Measurements from ENCODE around the gene TBCE. TPM values are rescaled to one million over a fixed set of nuclear protein-coding genes. Genes with fewer than 3 reads are reported as not detected.

TBCE gene
- total RNA-seq, 1 experiment from 2014 or later, result 41.0 TPM

DNA sequence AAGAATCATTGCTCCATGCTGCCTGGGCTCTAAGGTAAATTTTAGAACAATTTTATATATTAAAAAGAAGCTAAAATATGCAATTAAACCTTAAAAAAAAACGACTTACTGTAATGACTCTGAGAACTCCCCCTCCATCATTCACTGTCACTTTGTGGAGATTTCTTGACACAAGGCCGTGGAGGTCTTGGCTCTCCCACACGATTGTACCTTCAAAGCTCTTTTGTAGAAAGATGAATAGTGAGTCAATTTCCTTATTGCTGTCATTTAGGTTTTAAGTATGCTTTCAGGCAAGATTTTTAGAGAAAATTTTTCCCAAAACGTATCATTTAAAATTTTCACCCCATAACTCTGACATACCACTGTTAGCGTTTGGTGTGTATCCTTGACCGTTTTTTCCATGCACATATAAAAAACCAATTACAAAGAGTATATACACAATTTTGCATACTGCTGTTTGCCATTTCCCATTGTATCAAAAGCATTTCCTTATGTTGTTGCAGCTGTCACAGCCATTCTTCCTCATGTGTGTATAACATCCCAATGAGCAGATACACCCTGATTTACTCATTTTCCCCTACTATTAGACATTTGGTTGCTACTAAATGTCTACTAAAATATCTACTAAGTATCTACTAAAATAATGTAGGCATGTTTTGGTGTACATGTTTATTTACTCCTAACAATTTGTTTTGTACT, 103.7 kb downstream of the TBCE start:
- Histone ChIP-seq H2AFZ (ENCODE audit: low read length) (no peak overlapping the region), H3K27me3 (ENCODE audit: low read length) (no peaks in the 10 kb centered on the region), H3K79me2 (ENCODE audit: low read length) (no peaks in the 10 kb centered on the region), H3K36me3 (ENCODE audit: low read depth, low read length) (no peaks in the 10 kb centered on the region), H3K4me1 (ENCODE audit: insufficient read depth, low read length) (peaks cover 9% of the 10 kb centered on the region), H3K27ac (ENCODE audit: low read length) (no peak overlapping the region), H3F3A (ENCODE audit: low read length, unreplicated experiment) (no peaks in the 10 kb centered on the region), H3K4me2 (ENCODE audit: low read length) (no peak overlapping the region), H4K20me1 (ENCODE audit: low read length) (no peaks in the 10 kb centered on the region), H3K9me3 (ENCODE audit: low read length) (no peaks in the 10 kb centered on the region), H3K4me3 (ENCODE audit: low read length) (no peak overlapping the region), H3K9me2 (replicated peaks; ENCODE audit: low read length) (no peaks in the 10 kb centered on the region), H3K9ac (ENCODE audit: low read length) (no peak overlapping the region)
- DNase-seq (no peak), ATAC-seq (no peak)
- POLR2A ChIA-PET (ENCODE audit: unreplicated experiment), result no interaction called here
- TF ChIP-seq EZH2phosphoT487 (IDR thresholded peaks at IDR 0.05; ENCODE audit: borderline replicate concordance, low read length) (no peak), EZH2 (IDR thresholded peaks at IDR 0.05; ENCODE audit: low read length, unreplicated experiment) (no peak)
- TF ChIP-seq, protein P1, sequence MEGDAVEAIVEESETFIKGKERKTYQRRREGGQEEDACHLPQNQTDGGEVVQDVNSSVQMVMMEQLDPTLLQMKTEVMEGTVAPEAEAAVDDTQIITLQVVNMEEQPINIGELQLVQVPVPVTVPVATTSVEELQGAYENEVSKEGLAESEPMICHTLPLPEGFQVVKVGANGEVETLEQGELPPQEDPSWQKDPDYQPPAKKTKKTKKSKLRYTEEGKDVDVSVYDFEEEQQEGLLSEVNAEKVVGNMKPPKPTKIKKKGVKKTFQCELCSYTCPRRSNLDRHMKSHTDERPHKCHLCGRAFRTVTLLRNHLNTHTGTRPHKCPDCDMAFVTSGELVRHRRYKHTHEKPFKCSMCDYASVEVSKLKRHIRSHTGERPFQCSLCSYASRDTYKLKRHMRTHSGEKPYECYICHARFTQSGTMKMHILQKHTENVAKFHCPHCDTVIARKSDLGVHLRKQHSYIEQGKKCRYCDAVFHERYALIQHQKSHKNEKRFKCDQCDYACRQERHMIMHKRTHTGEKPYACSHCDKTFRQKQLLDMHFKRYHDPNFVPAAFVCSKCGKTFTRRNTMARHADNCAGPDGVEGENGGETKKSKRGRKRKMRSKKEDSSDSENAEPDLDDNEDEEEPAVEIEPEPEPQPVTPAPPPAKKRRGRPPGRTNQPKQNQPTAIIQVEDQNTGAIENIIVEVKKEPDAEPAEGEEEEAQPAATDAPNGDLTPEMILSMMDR (conservative IDR thresholded peaks at IDR 0.05; ENCODE audit: low read depth, low read length), result no peak
- BruUV-seq (replicated peaks), result no TSS peak
- intact Hi-C loops (cut with micrococcal nuclease), result no loop called here
- CTCF ChIA-PET, result no interaction called here

GRCh38 chr1:235473806-235474205, 106.6 kb downstream of the TBCE start:
- Histone ChIP-seq H3K36me3 (ENCODE audit: low read depth, low read length) (peaks cover 5% of the 10 kb centered on the region; the same call in 1 of the 2 replicates), H3F3A (ENCODE audit: low read length, unreplicated experiment) (no peaks in the 10 kb centered on the region)

GRCh38 chr1:235483090-235483489, 115.9 kb downstream of the TBCE start:
- ChIA-PET CTCF (no interaction called here), POLR2A (ENCODE audit: unreplicated experiment) (no interaction called here)
- Histone ChIP-seq H3K79me2 (ENCODE audit: low read length) (no peaks in the 10 kb centered on the region), H3F3A (ENCODE audit: low read length, unreplicated experiment) (no peaks in the 10 kb centered on the region), H3K4me2 (ENCODE audit: low read length) (no peak overlapping the region), H3K4me3 (ENCODE audit: low read length) (no peak overlapping the region), H3K4me1 (ENCODE audit: insufficient read depth, low read length) (peaks cover 7% of the 10 kb centered on the region; the same call in 1 of the 2 replicates), H3K27me3 (ENCODE audit: low read length) (no peaks in the 10 kb centered on the region), H2AFZ (ENCODE audit: low read length) (no peak overlapping the region), H4K20me1 (ENCODE audit: low read length) (no peaks in the 10 kb centered on the region), H3K36me3 (ENCODE audit: low read depth, low read length) (peaks cover 17% of the 10 kb centered on the region), H3K9me3 (ENCODE audit: low read length) (no peaks in the 10 kb centered on the region), H3K9ac (ENCODE audit: low read length) (no peak overlapping the region), H3K27ac (ENCODE audit: low read length) (no peak overlapping the region), H3K9me2 (replicated peaks; ENCODE audit: low read length) (no peaks in the 10 kb centered on the region)
- no TSS peak for BruUV-seq (replicated peaks)
- ATAC-seq, result no peak
- DNase-seq, result no peak
- intact Hi-C loops (cut with micrococcal nuclease), result no loop called here
- TF ChIP-seq, protein P1 (conservative IDR thresholded peaks at IDR 0.05; ENCODE audit: low read depth, low read length), result no peak
- no peak for TF ChIP-seq EZH2 (IDR thresholded peaks at IDR 0.05; ENCODE audit: low read length, unreplicated experiment)
- TF ChIP-seq EZH2phosphoT487 (IDR thresholded peaks at IDR 0.05; ENCODE audit: borderline replicate concordance, low read length), result no peak

More at GRCh38 chr1:235473806-235474205, 106.6 kb downstream of the TBCE start:
- TF ChIP-seq EZH2 (IDR thresholded peaks at IDR 0.05; ENCODE audit: low read length, unreplicated experiment) (no peak), EZH2phosphoT487 (IDR thresholded peaks at IDR 0.05; ENCODE audit: borderline replicate concordance, low read length) (no peak)
- TF ChIP-seq, protein P1 (conservative IDR thresholded peaks at IDR 0.05; ENCODE audit: low read depth, low read length), result no peak
- no TSS peak for BruUV-seq (replicated peaks)
- H3K79me2 ChIP-seq (ENCODE audit: low read length), result no peaks in the 10 kb centered on the region
- H3K9ac ChIP-seq (ENCODE audit: low read length), result no peak overlapping the region
- H4K20me1 ChIP-seq (ENCODE audit: low read length), result no peaks in the 10 kb centered on the region
- DNase-seq (peak; percentile 25), ATAC-seq (no peak)
- H3K4me2 ChIP-seq (ENCODE audit: low read length), result no peak overlapping the region
- no peak overlapping the region for H3K4me3 ChIP-seq (ENCODE audit: low read length)
- ChIA-PET CTCF (no interaction called here), POLR2A (ENCODE audit: unreplicated experiment) (no interaction called here)
- no peaks in the 10 kb centered on the region for H3K9me3 ChIP-seq (ENCODE audit: low read length)
- intact Hi-C loops (cut with micrococcal nuclease), result no loop called here
- H3K27ac ChIP-seq (ENCODE audit: low read length), result no peak overlapping the region
- H2AFZ ChIP-seq (ENCODE audit: low read length), result no peak overlapping the region
- no peaks in the 10 kb centered on the region for H3K27me3 ChIP-seq (ENCODE audit: low read length)
- no peaks in the 10 kb centered on the region for H3K9me2 ChIP-seq (replicated peaks; ENCODE audit: low read length)
- H3K4me1 ChIP-seq (ENCODE audit: insufficient read depth, low read length), result peaks cover 6% of the 10 kb centered on the region

Data from PC-3 (cell line).